Measurements from ENCODE around the gene CCNI2. TPM values are rescaled to one million over a fixed set of nuclear protein-coding genes. Genes with fewer than 3 reads are reported as not detected.

Gene CCNI2
- total and polyA plus RNA-seq, 10 of the 15 experiments (the other 5 are each of a cell fraction or from before 2014, with no cell fraction given): 1.8 to 8.0 (median 3.2) TPM

DNA sequence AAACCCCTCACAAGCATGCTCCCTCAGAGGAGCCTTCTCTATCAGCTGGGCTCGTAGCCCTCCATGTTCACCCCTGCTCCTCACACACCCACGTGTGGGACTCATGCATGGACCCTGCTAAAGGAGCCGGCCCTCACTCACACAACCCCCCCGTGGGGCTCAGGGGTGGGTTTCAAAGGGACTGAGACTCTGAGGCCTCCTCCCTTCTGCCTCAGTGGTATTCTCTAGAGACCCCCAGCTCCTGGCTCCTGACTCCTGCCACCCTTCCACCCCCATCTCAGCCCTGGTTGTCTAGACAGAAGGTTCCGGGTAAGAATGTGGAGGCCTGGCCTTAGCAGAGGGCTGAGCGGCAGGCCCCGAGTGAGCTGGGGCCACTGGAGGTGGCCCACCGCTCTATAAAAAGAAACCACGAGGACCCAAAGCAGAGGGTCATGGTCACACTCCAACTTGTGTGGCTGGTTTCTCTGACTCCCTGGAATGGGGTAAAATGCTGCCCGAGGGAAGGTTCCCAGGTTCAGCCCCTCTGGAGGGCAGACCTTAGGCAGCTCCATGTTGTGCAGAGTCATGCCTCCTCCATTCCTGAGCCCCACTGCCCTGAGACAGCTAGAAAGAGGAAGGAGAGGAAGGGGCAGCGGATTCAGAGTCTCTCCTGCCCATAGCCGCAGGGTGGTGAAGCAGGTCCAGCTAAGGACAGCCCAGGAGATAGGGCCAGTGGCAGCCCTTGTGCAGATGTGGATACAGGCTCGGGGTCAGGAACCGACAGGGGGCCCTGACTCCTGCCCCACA lies 19.0 kb downstream of the CCNI2 start:
- 84% methylated on average over 14 of the region's 14 CpGs for WGBS (ENCODE audit: insufficient coverage, insufficient replicate concordance, low lambda C conversion rate, missing lambda C conversion rate)
- FAIRE-seq: no peak
- no peak for TF ChIP-seq SUZ12 (IDR thresholded peaks at IDR 0.05; ENCODE audit: unreplicated experiment)
- no peak for TF ChIP-seq RAD21 (IDR thresholded peaks at IDR 0.05; ENCODE audit: insufficient read depth, low read depth, low read length)
- TF ChIP-seq FOXM1 (IDR thresholded peaks at IDR 0.05; ENCODE audit: low read depth, low read length): no peak
- TF ChIP-seq TCF3 (IDR thresholded peaks at IDR 0.05; ENCODE audit: borderline replicate concordance, insufficient read depth, low read depth, low read length): no peak
- no peak for TF ChIP-seq WRNIP1 (IDR thresholded peaks at IDR 0.05; ENCODE audit: borderline replicate concordance, low read depth, low read length)
- TF ChIP-seq, protein P1, sequence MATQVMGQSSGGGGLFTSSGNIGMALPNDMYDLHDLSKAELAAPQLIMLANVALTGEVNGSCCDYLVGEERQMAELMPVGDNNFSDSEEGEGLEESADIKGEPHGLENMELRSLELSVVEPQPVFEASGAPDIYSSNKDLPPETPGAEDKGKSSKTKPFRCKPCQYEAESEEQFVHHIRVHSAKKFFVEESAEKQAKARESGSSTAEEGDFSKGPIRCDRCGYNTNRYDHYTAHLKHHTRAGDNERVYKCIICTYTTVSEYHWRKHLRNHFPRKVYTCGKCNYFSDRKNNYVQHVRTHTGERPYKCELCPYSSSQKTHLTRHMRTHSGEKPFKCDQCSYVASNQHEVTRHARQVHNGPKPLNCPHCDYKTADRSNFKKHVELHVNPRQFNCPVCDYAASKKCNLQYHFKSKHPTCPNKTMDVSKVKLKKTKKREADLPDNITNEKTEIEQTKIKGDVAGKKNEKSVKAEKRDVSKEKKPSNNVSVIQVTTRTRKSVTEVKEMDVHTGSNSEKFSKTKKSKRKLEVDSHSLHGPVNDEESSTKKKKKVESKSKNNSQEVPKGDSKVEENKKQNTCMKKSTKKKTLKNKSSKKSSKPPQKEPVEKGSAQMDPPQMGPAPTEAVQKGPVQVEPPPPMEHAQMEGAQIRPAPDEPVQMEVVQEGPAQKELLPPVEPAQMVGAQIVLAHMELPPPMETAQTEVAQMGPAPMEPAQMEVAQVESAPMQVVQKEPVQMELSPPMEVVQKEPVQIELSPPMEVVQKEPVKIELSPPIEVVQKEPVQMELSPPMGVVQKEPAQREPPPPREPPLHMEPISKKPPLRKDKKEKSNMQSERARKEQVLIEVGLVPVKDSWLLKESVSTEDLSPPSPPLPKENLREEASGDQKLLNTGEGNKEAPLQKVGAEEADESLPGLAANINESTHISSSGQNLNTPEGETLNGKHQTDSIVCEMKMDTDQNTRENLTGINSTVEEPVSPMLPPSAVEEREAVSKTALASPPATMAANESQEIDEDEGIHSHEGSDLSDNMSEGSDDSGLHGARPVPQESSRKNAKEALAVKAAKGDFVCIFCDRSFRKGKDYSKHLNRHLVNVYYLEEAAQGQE (IDR thresholded peaks at IDR 0.05; ENCODE audit: low read depth, low read length): no peak
- no peak for TF ChIP-seq SMARCA5 (IDR thresholded peaks at IDR 0.05)
- TF ChIP-seq JUND (IDR thresholded peaks at IDR 0.05; ENCODE audit: low read depth, low read length): no peak
- no peak for TF ChIP-seq SPI1 (IDR thresholded peaks at IDR 0.05; ENCODE audit: borderline replicate concordance, insufficient read depth, low read depth, low read length)
- no peak for TF ChIP-seq NR2C1 (IDR thresholded peaks at IDR 0.05)
- no peak for TF ChIP-seq ASH2L (IDR thresholded peaks at IDR 0.05; ENCODE audit: borderline replicate concordance, low read depth)
- TF ChIP-seq ETV6 (conservative IDR thresholded peaks at IDR 0.05 in 1 of 2, IDR thresholded peaks at IDR 0.05 in 1 of 2; ENCODE audit: borderline replicate concordance in 1 of 2, low read depth in 1 of 2): no peak
- TF ChIP-seq, protein P2, sequence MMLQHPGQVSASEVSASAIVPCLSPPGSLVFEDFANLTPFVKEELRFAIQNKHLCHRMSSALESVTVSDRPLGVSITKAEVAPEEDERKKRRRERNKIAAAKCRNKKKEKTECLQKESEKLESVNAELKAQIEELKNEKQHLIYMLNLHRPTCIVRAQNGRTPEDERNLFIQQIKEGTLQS (IDR thresholded peaks at IDR 0.05; ENCODE audit: borderline replicate concordance, extremely low read depth, low read depth, low read length): no peak
- TF ChIP-seq, protein P3, sequence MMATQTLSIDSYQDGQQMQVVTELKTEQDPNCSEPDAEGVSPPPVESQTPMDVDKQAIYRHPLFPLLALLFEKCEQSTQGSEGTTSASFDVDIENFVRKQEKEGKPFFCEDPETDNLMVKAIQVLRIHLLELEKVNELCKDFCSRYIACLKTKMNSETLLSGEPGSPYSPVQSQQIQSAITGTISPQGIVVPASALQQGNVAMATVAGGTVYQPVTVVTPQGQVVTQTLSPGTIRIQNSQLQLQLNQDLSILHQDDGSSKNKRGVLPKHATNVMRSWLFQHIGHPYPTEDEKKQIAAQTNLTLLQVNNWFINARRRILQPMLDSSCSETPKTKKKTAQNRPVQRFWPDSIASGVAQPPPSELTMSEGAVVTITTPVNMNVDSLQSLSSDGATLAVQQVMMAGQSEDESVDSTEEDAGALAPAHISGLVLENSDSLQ (IDR thresholded peaks at IDR 0.05): no peak

More for the DNA sequence above, 19.0 kb downstream of the CCNI2 start:
- H3K79me2 ChIP-seq (ENCODE audit: control insufficient read depth, insufficient read depth, low read length): no peaks in the 10 kb centered on the region
- ChIA-PET RAD21 (ENCODE audit: unreplicated experiment) (no interaction called here), CTCF (interaction anchor here (0.7 to 2.1 kb wide), 3 partner anchors 11 to 239 kb away, joined by 3 to 7 read pairs (median 3); partner anchors contain the start of gene CCNI2), POLR2A (no interaction called here), SMC1A (ENCODE audit: uncharacterized antibody, unreplicated experiment) (interaction anchor here (1.6 to 2.3 kb wide), 2 partner anchors 12 to 14 kb away, joined by 3 to 8 read pairs; no protein-coding TSS in a partner anchor)
- no peaks in the 10 kb centered on the region for H3K27me3 ChIP-seq (replicated peaks in 1 of 2; ENCODE audit: control insufficient read depth in 2 of 2, insufficient read depth in 2 of 2, low read length in 1 of 2)
- intact Hi-C loops (cut with micrococcal nuclease; ENCODE audit: unreplicated experiment) (no loop called here), in situ Hi-C loops (cut with MboI) (no loop called here)
- H3K4me1 ChIP-seq (ENCODE audit: control insufficient read depth, insufficient read depth, low read length): no peaks in the 10 kb centered on the region
- H3K9me3 ChIP-seq (replicated peaks; ENCODE audit: control insufficient read depth, insufficient read depth, low read length): no peaks in the 10 kb centered on the region
- H3K36me3 ChIP-seq (ENCODE audit: control insufficient read depth in 2 of 2, insufficient read depth in 2 of 2, low read length in 1 of 2): peaks cover 1 to 13% of the 10 kb centered on the region in 2 experiments; a peak in 2 of 4 replicates
- no peak overlapping the region for H3K4me3 ChIP-seq
- BruUV-seq (replicated peaks): no TSS peak
- H3K27ac ChIP-seq (ENCODE audit: control insufficient read depth, insufficient read depth): no peak overlapping the region
- ATAC-seq: no peak
- H2AFZ ChIP-seq (ENCODE audit: control insufficient read depth, low read depth, low read length): no peak overlapping the region
- H3K9ac ChIP-seq (ENCODE audit: control insufficient read depth, insufficient read depth, low read length): no peak overlapping the region
- no peak for DNase-seq (ENCODE audit: low read depth, low spot score)
- H3K4me2 ChIP-seq (ENCODE audit: control insufficient read depth, insufficient read depth): no peak overlapping the region
- no peaks in the 10 kb centered on the region for H4K20me1 ChIP-seq (ENCODE audit: control insufficient read depth, insufficient read depth)
